ENCODE measurements around the gene ALK.

The ALK gene

GRCh38 chr2:29940706-29941105 lies 19.3 kb upstream of the ALK start:
- no peaks in the 10 kb centered on the region for H3K9me3 ChIP-seq
- H3K27ac ChIP-seq, result no peak overlapping the region
- H3K4me3 ChIP-seq, result no peak overlapping the region
- no peaks in the 10 kb centered on the region for H3K27me3 ChIP-seq
- no peak overlapping the region for H3K9ac ChIP-seq
- H3K4me2 ChIP-seq, result no peak overlapping the region
- H3K4me1 ChIP-seq, result no peaks in the 10 kb centered on the region
- no peaks in the 10 kb centered on the region for H3K36me3 ChIP-seq
- no peak for TF ChIP-seq Cebpa-rat (IDR thresholded peaks at IDR 0.05)
- H4K20me1 ChIP-seq, result no peaks in the 10 kb centered on the region

- TF ChIP-seq Cebpa-rat (IDR thresholded peaks at IDR 0.05), result no peak
- Histone ChIP-seq H3K4me2 (no peak overlapping the region), H3K27ac (no peak overlapping the region), H3K9me3 (no peaks in the 10 kb centered on the region), H3K9ac (no peak overlapping the region), H4K20me1 (no peaks in the 10 kb centered on the region), H3K4me3 (no peak overlapping the region), H3K4me1 (no peaks in the 10 kb centered on the region), H3K27me3 (no peaks in the 10 kb centered on the region), H3K36me3 (no peaks in the 10 kb centered on the region)
These were observed 14.6 kb upstream of the ALK start for GRCh38 chr2:29936020-29936419.

DNA sequence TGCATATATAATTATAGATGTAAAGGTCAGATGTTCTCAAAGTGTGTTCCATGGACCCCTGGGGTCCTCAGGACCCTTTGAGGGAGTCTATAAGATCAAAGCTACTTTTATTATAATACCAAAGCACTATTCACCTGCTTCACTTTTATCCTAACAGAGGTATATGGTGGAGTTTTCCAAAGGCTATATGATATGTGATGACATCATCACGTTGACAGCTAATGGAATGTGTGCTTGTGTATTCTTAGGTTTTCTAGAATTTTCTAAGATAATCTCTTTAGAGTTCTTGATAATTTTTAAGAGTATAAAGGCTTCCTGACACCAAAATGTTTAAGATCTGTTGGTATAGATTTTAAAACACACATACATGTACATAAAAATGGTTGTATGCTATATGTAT lies 10.4 kb upstream of the ALK start:
- Histone ChIP-seq H3K9ac (no peak overlapping the region), H4K20me1 (no peaks in the 10 kb centered on the region), H3K4me2 (no peak overlapping the region), H3K27ac (no peak overlapping the region), H3K36me3 (no peaks in the 10 kb centered on the region), H3K27me3 (no peaks in the 10 kb centered on the region), H3K4me3 (no peak overlapping the region), H3K4me1 (peaks cover 7% of the 10 kb centered on the region), H3K9me3 (no peaks in the 10 kb centered on the region)
- no peak for TF ChIP-seq Cebpa-rat (IDR thresholded peaks at IDR 0.05)

- Histone ChIP-seq H4K20me1 (peaks cover 23% of the 10 kb centered on the region), H3K27ac (no peak overlapping the region), H3K9me3 (no peaks in the 10 kb centered on the region), H3K4me2 (no peak overlapping the region), H3K36me3 (no peaks in the 10 kb centered on the region), H3K4me3 (no peak overlapping the region), H3K27me3 (peaks cover 26% of the 10 kb centered on the region), H3K9ac (no peak overlapping the region), H3K4me1 (peaks cover 40% of the 10 kb centered on the region)
- no peak for TF ChIP-seq Cebpa-rat (IDR thresholded peaks at IDR 0.05)
These were observed 1.8 kb upstream of the ALK start for GRCh38 chr2:29923110-29923721.

DNA sequence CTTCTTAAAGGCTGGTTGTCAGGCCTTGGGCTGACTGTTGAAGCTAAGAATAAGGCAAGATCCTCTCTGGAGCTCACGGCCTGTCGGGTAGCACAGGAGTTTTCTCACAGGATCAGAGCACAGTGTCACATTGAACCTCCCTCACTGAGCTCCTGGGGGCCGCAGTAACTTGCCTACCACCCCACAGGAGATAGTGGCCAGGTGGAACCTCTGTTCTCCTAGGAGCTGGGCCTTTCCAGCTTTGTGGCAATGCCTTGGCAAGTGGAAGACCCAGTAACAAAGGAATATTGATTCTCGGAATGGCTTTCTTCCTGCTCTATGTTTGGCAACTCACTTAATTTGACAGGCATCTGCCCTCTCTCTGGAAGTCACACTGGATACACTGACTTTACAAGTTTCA lies 1.2 kb upstream of the ALK start:
- H3K9me3 ChIP-seq, result no peaks in the 10 kb centered on the region
- H3K9ac ChIP-seq, result no peak overlapping the region
- H3K4me3 ChIP-seq, result no peak overlapping the region
- peaks cover 41% of the 10 kb centered on the region for H3K4me1 ChIP-seq
- no peak for TF ChIP-seq Cebpa-rat (IDR thresholded peaks at IDR 0.05)
- H3K4me2 ChIP-seq, result no peak overlapping the region
- H4K20me1 ChIP-seq, result peaks cover 23% of the 10 kb centered on the region
- H3K36me3 ChIP-seq, result no peaks in the 10 kb centered on the region
- no peak overlapping the region for H3K27ac ChIP-seq
- H3K27me3 ChIP-seq, result peaks cover 26% of the 10 kb centered on the region

- Histone ChIP-seq H3K4me2 (peak overlapping the region; percentile 88), H3K9ac (no peak overlapping the region), H3K27me3 (peaks cover 26% of the 10 kb centered on the region), H3K4me1 (peaks cover 41% of the 10 kb centered on the region), H3K27ac (no peak overlapping the region), H3K4me3 (peak overlapping the region; percentile 61), H3K9me3 (no peaks in the 10 kb centered on the region), H3K36me3 (no peaks in the 10 kb centered on the region), H4K20me1 (peaks cover 23% of the 10 kb centered on the region)
- TF ChIP-seq Cebpa-rat (IDR thresholded peaks at IDR 0.05), result no peak
These were observed 491 bp downstream of the ALK start for GRCh38 chr2:29920631-29921559.

GRCh38 chr2:29920130-29920577 lies 1.2 kb downstream of the ALK start:
- peaks cover 23% of the 10 kb centered on the region for H4K20me1 ChIP-seq
- peaks cover 26% of the 10 kb centered on the region for H3K27me3 ChIP-seq
- H3K4me2 ChIP-seq, result peak overlapping the region; percentile 88
- TF ChIP-seq Cebpa-rat (IDR thresholded peaks at IDR 0.05), result no peak
- H3K4me3 ChIP-seq, result no peak overlapping the region
- no peaks in the 10 kb centered on the region for H3K9me3 ChIP-seq
- H3K27ac ChIP-seq, result no peak overlapping the region
- H3K4me1 ChIP-seq, result peaks cover 41% of the 10 kb centered on the region
- no peaks in the 10 kb centered on the region for H3K36me3 ChIP-seq
- H3K9ac ChIP-seq, result no peak overlapping the region

DNA sequence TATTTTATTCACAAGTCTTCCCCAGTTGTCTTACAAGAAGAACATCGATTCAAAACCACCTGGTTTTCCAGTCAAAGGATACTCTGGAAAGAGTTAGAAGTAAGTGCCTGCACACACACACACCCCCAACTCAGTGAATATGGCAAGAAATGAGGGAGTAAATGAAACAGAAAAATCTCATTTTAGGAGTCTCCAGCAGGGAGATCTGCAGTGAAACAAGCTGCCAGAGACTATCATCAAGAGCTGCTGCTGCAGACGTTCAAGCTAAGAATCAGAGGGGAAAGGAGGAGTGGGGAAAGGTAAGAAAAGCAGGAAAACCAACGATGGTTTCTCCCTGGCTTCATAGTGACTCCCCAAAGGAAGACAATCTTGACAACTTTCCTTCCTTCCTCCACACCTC lies 2.4 kb downstream of the ALK start:
- no peaks in the 10 kb centered on the region for H3K9me3 ChIP-seq
- TF ChIP-seq Cebpa-rat (IDR thresholded peaks at IDR 0.05), result no peak

GRCh38 chr2:29917781-29918180 lies 3.6 kb downstream of the ALK start:
- Histone ChIP-seq H3K27me3 (peaks cover 26% of the 10 kb centered on the region), H3K4me3 (no peak overlapping the region), H3K9ac (no peak overlapping the region), H3K27ac (no peak overlapping the region), H3K4me2 (peak overlapping the region; percentile 25; the same call in 1 of the 2 replicates), H4K20me1 (peaks cover 23% of the 10 kb centered on the region), H3K4me1 (peaks cover 51% of the 10 kb centered on the region), H3K9me3 (no peaks in the 10 kb centered on the region), H3K36me3 (no peaks in the 10 kb centered on the region)
- TF ChIP-seq Cebpa-rat (IDR thresholded peaks at IDR 0.05), result no peak

More for the DNA sequence above, 2.4 kb downstream of the ALK start:
- H3K4me3 ChIP-seq, result no peak overlapping the region
- no peak overlapping the region for H3K27ac ChIP-seq
- peaks cover 43% of the 10 kb centered on the region for H3K4me1 ChIP-seq
- no peak overlapping the region for H3K9ac ChIP-seq
- H3K4me2 ChIP-seq, result peak overlapping the region; percentile 25; the same call in 1 of the 2 replicates
- H3K27me3 ChIP-seq, result peaks cover 26% of the 10 kb centered on the region
- peaks cover 23% of the 10 kb centered on the region for H4K20me1 ChIP-seq
- no peaks in the 10 kb centered on the region for H3K36me3 ChIP-seq

- TF ChIP-seq Cebpa-rat (IDR thresholded peaks at IDR 0.05), result no peak
- H3K9me3 ChIP-seq, result no peaks in the 10 kb centered on the region
- peaks cover 15% of the 10 kb centered on the region for H4K20me1 ChIP-seq
- H3K27me3 ChIP-seq, result peaks cover 20% of the 10 kb centered on the region
- H3K4me1 ChIP-seq, result peaks cover 47% of the 10 kb centered on the region
- H3K4me2 ChIP-seq, result no peak overlapping the region
- H3K36me3 ChIP-seq, result no peaks in the 10 kb centered on the region
- H3K9ac ChIP-seq, result no peak overlapping the region
- no peak overlapping the region for H3K4me3 ChIP-seq
- H3K27ac ChIP-seq, result no peak overlapping the region
These were observed 4.8 kb downstream of the ALK start for GRCh38 chr2:29916571-29916970.

All from BLaER1 (cell line).